Activated CD4-positive, alpha-beta T cell treated with anti-CD3 and anti-CD28 coated beads for 24 hours (primary cell): Measurements from ENCODE around the gene SPEF2.
"Not testable (repeated sequence)": the region's sequence is repeated elsewhere in the genome, so short reads cannot be mapped to it uniquely, and the experiment has no call there.

Experiments used
- DNase-seq, 2 donors: peaks; one replicate each; pipeline ENCODE4 v3.0.0-alpha.2; 2020; ENCODE audit warnings: low read depth in 2 of 2

The SPEF2 gene

DNA sequence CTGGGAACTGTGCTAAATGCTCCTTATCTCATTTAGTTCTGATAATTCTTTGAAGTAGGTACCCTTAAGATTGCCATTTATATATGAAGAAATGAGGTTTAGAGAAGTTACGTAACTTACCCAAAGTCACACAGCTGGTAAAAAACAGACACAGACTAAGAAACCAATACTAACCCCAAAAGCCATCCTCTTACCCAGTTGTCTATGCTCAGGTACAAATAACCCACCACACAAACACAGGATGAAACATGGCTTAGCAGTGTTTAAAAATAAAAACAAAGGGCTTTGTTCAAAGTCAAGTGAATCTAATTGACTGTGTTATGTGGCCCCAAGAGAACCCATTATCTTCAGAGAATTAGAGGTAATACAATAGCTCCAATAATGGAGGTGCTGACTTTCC is 202.0 kb downstream of the SPEF2 start:
- DNase-seq: no peak

GRCh38 chr5:35820735-35821134 is 203.1 kb downstream of the SPEF2 start:
- no peak for DNase-seq

GRCh38 chr5:35821513-35821912 is 203.8 kb downstream of the SPEF2 start:
- DNase-seq: peak in 1 of 2 donors; percentile 31

DNA sequence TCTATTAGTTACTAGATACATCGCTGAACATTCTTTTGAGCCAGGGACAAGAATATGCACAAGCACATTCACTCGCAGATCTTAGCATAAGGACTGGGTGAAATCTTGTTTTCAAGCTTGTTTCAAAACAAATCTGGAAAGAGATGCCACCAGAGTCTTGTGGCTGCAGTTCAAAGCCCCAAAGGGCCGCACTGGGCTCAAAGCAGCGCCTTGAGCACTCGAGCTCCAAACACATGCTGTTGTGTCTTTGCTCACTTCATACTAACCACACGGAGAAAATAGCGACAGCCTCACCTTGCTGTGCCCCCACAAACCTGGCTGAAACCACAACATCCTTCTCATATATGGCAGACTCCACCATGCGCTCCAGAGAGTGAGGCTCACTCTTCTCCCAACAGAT is 204.8 kb downstream of the SPEF2 start:
- no peak for DNase-seq

DNA sequence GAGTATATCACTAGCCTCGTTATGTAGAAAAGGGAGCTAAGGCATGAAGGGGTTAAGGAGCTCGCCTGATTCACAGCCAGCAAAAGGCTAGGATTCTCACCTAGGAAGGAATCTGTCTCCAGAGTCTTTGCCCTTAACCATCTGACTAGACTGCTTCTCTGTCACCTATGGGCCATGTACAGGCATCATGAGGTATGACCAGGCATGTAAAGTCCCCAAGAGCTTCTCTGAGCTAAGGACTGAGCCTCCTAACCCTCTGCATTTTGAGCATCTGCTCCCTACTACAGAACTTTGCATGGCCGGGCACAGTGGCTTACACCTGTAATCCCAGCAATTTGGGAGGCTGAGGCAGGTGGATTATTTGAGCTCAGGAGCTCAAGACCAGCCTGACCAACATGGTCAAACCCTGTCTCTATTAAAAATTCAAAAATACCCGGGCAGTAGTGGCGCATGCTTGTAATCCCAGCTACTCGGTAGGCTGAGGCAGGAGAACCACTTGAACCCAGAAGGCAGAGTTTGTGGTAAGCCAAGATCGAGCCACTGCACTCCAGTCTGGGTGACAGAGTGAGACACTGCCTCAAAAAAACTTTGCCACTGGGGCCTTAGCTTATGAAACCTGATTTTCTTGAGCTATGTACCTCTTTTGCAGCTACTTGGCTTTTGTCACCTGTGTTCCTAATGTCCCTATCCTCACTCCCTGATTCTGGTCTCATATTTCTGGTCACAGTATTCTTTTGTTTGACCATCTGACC is 205.9 kb downstream of the SPEF2 start:
- DNase-seq: no peak

GRCh38 chr5:35826056-35826455 is 208.4 kb downstream of the SPEF2 start:
- no peak for DNase-seq

DNA sequence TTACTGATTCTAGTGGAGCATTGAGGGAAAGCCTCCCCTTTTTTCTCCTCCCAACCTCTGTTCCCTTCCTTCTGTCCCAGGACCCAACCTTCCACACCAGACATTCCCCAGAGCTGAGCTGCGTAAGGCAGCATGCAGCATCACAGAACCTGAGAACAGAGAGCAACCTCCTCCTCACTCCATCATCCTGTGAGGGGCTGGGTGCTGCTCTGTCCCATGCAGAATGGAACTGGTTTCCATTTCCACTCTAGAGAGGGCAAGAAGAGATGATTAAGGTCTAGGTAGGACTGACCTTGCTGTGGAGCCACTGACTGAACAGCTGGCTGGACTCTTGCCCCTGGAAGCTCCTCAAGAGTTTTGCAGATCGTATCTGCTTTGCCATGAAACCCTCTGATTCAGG is 208.9 kb downstream of the SPEF2 start:
- DNase-seq: no peak

- no peak for DNase-seq
These were observed 210.5 kb downstream of the SPEF2 start for GRCh38 chr5:35828082-35828598.

DNA sequence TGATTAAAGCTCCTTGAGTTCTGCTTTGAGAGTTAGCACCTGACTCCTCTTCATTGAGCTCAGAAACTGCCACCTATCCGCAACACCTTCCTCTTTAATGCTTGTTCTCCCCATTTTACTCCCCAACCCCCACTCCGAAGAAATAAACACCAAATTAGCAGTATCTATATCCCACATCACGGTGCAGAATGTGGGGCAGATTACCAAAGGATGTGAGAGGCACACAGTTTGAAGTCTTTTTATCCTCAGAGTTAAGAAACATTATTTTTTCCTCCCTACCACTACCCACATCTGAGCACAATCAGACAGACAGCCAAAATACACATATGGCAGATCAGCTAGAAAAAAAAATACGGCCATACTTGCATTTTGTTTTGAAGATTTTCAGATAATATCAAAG is 212.9 kb downstream of the SPEF2 start:
- DNase-seq: no peak

DNA sequence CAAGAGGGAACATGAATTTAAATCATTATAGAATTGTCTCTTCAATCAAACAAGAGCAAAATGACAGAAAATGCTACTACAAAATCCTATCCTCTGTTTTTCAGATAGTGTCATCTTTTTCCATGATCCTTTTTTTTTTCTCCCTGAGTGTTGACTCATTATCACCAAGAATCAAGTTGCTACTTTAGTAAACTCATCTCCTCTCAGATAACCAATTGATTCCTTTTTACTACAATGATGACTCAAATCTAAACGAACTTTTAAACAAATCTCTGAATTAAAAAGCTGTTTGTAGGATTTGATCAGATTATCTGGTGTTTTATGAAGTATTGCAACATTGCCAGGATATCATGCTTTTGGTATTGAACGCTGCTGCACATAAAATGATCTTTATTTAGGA is 215.1 kb downstream of the SPEF2 start:
- no peak for DNase-seq

DNA sequence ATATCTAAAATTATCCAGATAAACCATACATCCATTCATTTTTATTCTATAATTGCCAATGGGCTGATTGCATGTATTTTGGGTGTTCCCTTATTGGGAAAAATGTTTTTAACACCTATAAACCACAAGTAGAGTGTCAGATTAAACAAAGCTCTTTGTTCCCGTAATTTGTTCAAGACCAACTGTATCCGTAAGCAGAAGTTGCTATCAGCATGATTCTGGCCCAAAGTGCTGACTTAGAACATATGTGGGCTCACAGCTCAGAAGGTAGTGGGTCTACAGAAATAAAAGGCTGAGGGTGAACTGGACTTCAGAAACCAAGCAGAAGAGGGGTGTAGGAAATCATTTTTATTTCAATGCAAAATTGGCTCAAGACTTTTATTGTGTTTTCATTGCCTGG is 215.6 kb downstream of the SPEF2 start:
- no peak for DNase-seq

- DNase-seq: no peak
These were observed 218.4 kb downstream of the SPEF2 start for GRCh38 chr5:35835796-35836742.

- no peak for DNase-seq
These were observed 220.8 kb downstream of the SPEF2 start for GRCh38 chr5:35838370-35839042.

DNA sequence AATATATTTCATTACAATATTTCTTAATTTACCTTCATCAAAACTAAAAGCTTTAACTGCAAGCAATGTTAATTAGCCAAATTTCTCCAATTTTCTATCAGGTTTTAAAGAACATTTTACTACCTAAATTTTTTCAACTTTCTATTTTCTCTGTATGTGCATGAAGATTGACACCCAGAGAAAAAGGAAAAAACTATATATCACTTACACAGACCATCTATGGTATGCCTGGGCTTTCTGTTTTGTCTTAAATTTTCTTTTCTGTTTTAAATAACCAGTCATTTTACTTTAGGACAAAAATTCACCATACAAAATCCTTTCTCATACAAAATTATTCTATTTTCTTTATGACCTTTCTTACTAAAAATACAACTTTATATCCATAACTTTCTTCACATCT is 225.2 kb downstream of the SPEF2 start:
- DNase-seq: no peak

DNA sequence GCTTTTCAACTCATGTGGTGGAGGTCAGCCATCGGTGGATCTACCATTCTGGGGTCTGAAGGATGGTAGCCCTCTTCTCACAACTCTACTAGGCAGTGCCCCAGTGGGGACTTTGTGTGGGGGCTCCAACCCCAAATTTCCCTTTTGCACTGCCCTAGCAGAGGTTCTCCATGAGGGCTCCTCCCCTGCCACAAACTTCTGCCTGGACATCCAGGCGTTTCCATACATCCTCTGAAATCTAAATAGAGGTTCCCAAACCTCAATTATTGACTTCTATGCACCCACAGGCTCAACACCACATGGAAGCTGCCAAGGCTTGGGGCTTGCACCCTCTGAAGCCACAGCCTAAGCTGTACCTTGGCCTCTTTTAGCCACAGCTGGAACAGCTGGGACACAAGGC is 227.8 kb downstream of the SPEF2 start:
- DNase-seq: not testable (repeated sequence)

- no peak for DNase-seq
These were observed 229.8 kb downstream of the SPEF2 start for GRCh38 chr5:35847491-35847890.

DNA sequence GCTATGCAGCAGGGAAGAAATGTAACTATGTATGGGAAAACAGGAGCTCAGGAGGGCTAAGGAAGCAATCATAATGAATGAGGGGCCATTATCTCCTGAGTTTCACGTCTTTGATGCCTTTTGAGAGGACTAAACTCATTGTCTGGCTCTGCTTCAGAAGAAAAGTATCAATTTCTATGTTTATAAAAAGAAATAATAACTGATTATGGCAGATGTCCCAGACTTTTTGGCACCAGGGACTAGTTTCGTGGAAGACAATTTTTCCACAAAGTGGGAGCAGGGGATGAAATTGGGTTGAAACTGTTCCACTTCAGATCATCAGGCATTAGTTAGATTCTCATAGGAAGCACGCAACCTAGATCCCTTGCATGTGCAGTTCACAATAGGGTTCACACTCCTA is 230.3 kb downstream of the SPEF2 start:
- no peak for DNase-seq

DNA sequence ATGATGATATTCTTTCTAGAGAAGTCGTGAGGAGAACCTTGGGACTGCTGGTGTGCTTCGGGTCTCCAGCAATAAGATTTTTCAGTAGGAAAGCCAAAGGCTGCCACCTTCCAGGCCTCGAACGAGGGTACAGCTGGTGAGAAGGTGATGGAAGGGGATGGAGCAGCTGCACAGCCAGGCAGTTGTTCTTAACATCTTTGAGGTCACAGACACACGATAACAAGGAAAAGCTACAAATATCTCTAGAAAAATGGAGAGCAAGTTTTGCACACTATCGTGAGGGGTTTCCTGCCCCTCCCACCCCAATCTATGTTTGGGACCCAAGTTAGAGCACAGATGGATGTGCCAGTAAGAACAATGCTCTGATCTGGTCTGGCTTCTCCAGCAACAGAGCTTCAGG is 232.2 kb downstream of the SPEF2 start:
- no peak for DNase-seq

- DNase-seq: no peak
These were observed 233.5 kb downstream of the SPEF2 start for GRCh38 chr5:35850967-35851680.

DNA sequence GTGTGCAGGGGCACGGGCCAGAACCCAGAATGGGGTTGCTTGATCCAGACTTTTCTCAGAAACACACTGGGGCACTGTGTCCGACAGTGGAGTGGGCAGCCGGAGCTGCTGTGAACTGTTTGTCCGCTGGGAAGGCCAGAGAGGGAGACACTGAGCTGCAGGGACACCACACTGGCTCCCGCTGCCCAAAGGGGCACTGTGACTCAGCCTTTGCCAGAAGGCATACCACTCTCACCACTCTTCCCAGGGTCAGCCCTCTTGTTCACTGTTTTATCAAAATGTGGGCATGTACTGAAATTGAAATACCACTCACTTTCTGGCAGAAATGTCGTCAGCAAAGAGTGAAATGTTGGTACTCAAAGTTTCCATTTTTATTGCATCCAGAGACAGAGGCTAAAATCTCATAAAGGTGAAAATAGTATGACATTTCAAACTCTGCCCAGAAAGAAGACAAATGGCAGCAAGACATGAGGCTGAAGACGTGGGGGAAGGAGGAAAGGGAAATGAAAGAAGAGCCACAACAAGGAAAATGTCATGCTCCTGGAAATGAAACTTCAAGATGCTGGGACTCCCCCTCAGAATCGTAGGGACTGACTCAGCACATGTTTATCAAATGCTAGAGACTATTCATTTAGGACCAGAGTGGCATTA is 234.5 kb downstream of the SPEF2 start:
- peak in 1 of 2 donors; percentile 18 for DNase-seq

GRCh38 chr5:35852773-35853172 is 235.1 kb downstream of the SPEF2 start:
- DNase-seq: no peak
